ENCODE measurements around the gene SERPINE3.

SERPINE3 gene

GRCh38 chr13:51339354-51339753, at the start of gene SERPINE3:
SERPINE3 (plus strand) TSS chr13:51339691; CDS start chr13:51341092, 1,401 bp downstream.
- no peak for DNase-seq

GRCh38 chr13:51291341-51291740, 48.1 kb upstream of the SERPINE3 start:
- no peak for DNase-seq

- no peak for DNase-seq
These were observed 47.4 kb upstream of the SERPINE3 start for GRCh38 chr13:51292000-51292565.

GRCh38 chr13:51297556-51297955, 41.9 kb upstream of the SERPINE3 start:
- DNase-seq: no peak

DNA sequence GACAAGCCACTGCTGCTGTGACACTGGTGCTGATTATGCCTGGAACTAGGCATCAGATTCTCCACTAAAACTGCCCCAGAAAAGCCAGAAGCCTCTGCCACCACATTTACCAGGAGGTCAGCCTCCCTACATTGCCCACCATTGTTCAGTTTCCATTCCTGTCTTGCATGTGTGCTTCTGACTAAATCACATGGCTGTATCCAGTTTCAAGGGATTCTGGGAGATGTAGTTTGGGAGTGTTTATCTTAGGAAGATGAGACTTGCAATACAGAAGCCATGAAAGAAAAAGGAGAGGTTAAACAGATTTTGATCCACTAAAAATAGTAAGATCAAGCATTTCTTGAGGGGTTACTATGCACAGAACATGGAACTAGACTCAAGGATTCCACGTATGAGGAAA, 40.7 kb upstream of the SERPINE3 start:
- DNase-seq: no peak

GRCh38 chr13:51303063-51303552, 36.4 kb upstream of the SERPINE3 start:
- no peak for DNase-seq

- DNase-seq: no peak
These were observed 35.6 kb upstream of the SERPINE3 start for GRCh38 chr13:51303882-51304281.

DNA sequence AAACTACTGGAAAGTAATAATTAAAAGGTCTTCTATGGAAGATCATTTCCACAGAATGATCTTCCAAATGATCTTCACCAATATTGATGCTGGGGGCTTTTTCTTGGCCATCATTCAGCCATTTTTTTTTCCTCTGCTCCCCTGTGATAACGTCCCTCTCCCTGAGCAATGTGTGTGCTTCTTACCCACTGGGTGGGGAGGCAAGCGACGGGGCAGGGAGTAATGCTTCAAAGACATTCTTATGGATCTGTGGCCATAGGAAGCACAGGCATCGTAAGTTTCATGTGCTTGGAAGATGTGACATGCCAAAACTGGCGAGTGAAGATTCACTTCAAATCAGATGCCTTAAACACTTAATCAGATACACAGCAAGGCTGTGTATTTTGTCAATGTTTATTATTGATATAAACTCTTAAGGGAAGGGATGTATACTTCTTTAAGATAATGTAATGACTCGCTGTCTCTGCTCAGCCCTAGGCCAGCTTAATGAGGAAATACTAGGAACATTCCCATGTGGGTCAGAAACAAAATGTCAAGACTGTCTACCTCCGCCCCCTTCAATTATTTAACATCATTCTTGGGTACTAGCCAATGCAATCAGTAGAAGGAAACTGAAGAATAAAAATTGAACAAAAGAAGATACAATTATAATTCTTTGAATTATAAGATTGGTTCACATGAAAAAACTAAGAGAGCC, 34.1 kb upstream of the SERPINE3 start:
- no peak for DNase-seq

DNA sequence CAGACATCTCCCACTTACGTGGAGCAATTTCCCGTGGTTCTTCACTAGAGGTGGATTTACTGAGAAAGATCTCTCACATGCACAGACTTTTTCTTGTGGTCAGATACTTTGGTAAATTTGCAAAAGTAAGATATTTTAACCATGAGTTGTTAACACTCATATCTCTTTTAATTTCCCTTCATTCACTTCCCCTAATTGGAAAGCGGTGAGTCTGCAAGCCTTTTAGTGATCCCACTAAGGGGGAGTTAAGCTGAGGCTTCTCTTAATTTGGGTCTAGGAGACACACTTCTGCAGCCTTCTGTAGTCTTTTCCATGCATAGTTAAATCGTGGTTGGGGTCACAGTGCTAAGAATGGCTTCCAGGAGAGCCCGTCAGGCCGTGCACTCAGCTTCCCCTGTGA, 30.7 kb upstream of the SERPINE3 start:
- DNase-seq: no peak

- DNase-seq: no peak
These were observed 28.3 kb upstream of the SERPINE3 start for GRCh38 chr13:51311231-51311630.

DNA sequence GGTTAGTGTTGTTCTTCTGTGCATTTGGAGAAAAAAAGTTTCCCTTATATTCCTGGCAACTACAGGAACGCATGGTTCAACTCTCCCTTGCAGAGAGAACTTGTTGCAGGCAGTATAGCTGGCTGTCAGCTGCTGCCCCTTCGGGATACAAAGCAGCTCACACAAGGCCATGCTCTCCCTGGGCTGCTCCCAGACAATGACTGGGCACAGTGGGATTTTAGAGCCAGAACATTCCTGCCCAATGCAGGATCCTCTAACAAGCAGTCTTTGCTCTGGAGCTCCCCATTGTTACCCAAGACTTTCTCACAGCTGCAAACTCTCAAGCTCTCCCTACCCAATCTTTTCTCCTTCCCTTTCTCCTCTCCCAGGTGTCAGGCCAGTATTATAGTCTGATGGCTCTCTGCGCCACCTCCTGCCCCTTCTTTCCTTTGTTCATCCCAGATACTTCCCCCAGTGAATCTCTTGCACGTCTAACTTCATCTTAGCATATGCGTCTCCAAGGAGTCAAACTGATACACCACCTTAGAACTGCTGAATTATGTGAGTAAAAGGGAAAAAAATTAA, 27.5 kb upstream of the SERPINE3 start:
- DNase-seq: no peak

GRCh38 chr13:51313619-51314018, 25.9 kb upstream of the SERPINE3 start:
- no peak for DNase-seq

- DNase-seq: no peak
These were observed 22.2 kb upstream of the SERPINE3 start for GRCh38 chr13:51317262-51317661.

GRCh38 chr13:51318015-51318414, 21.5 kb upstream of the SERPINE3 start:
- DNase-seq: no peak

- no peak for DNase-seq
These were observed 20.6 kb upstream of the SERPINE3 start for GRCh38 chr13:51318876-51319275.

GRCh38 chr13:51321836-51322235, 17.7 kb upstream of the SERPINE3 start:
- DNase-seq: no peak

DNA sequence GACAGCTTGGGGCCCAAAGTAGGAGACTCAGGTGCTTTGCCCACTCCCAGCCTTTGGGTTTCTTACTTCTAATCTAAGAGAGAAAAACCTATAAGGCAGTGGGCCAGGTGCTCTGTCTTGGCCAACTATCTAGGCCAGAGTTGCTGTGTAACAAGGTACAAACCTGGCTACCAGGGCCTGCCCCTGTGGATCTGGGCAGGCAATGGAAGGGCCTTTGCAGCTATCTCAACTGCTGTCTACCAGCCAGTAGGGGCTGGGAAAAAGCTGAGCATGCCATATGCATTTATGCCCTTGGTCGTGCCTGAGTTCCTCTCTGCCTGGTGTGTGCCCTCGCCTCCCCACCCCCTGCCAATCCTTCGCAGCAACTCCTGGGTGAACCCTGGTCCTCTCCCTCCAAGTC, 16.7 kb upstream of the SERPINE3 start:
- DNase-seq: no peak

DNA sequence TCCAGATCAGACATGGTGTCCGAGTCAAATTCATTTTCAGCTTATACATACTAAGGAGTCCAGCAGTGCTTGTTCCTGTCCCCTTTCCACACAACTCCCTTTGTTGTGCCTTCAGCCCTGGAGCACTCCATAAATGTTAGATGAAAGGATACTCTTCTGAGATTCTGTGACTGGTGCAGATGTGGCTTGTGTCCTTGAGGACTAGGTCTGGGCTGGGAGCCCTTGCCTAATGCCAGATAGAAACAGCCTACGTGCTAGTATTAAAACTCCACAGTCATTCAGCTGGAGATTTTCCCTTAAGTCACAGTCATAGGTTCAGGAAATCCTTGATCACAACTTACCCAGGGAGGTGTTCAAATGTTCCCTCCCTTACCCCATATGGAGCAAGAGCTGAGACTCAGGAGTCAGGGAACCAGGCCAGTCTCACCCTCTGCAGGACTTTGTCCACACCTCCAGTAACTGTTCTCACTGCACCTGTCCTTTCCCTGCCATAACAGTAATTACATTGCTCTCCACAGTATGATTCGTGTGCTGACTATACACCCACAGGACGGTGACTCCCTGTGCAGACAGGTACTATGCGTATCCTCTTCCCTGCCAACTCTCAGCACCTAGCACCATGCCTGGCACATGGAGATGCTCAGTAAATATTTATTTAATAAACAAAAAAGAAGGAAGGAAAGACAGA, 15.5 kb upstream of the SERPINE3 start:
- no peak for DNase-seq

- peak; percentile 72 for DNase-seq
These were observed 14.6 kb upstream of the SERPINE3 start for GRCh38 chr13:51324714-51325420.

GRCh38 chr13:51325837-51326236, 13.7 kb upstream of the SERPINE3 start:
- no peak for DNase-seq

- no peak for DNase-seq
These were observed 12.7 kb upstream of the SERPINE3 start for GRCh38 chr13:51326777-51327176.

GRCh38 chr13:51327961-51328360, 11.5 kb upstream of the SERPINE3 start:
- no peak for DNase-seq

- DNase-seq: no peak
These were observed 11.0 kb upstream of the SERPINE3 start for GRCh38 chr13:51328488-51328887.

Measured in NCI-H1048 (cell line).